OCI-LY3 (cell line): ENCODE results near the gene IGIP.

Experiments
- EZH2phosphoT487 ChIP-seq: fragments of 200-600 bp; shearing (Covaris generic); IDR thresholded peaks from 2 replicates; pipeline ENCODE4 v1.6.1; 2018; ENCODE audit warnings: antibody characterized with exemption, mixed run types, low read depth
- TF ChIP-seq, protein P1 (sequence below): fragments of 200-600, 300-600 bp; sonication (generic); IDR thresholded peaks from 2 replicates; pipeline ENCODE4 v1.5.1; 2014; ENCODE audit warnings: antibody characterized with exemption, low read length, low read depth

DNA sequence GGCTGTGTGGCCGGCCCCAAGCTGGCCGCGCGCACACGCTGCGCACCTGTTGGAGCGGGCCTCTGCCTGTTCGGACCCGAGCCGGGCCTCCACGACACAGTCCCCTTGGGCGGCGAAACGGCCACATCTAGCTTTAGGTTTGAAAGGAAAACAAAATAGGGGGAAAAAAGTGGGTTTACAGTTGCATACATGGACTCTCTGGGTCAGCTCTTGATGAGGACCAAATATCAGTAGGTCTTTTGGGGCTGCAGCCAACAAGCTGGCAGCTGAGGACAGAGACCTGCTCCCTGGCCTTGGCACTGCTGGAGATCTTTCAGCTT, 20.7 kb downstream of the IGIP start:
- TF ChIP-seq EZH2phosphoT487, result no peak
- TF ChIP-seq, protein P1, sequence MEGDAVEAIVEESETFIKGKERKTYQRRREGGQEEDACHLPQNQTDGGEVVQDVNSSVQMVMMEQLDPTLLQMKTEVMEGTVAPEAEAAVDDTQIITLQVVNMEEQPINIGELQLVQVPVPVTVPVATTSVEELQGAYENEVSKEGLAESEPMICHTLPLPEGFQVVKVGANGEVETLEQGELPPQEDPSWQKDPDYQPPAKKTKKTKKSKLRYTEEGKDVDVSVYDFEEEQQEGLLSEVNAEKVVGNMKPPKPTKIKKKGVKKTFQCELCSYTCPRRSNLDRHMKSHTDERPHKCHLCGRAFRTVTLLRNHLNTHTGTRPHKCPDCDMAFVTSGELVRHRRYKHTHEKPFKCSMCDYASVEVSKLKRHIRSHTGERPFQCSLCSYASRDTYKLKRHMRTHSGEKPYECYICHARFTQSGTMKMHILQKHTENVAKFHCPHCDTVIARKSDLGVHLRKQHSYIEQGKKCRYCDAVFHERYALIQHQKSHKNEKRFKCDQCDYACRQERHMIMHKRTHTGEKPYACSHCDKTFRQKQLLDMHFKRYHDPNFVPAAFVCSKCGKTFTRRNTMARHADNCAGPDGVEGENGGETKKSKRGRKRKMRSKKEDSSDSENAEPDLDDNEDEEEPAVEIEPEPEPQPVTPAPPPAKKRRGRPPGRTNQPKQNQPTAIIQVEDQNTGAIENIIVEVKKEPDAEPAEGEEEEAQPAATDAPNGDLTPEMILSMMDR, result no peak
